Lower leg skin (tissue), 3 donors: ENCODE measurements around the gene SVBP.

Experiments used
- CTCF ChIP-seq, 3 donors: fragments of 450-650 bp; IDR thresholded peaks; one replicate each; pipeline ENCODE4 v1.5.1; 2016; ENCODE audit warnings: antibody characterized with exemption in 3 of 3, mild to moderate bottlenecking in 3 of 3, moderate library complexity in 2 of 3
- POLR2A ChIP-seq, 2 donors: fragments of 450-650 bp; IDR thresholded peaks; one replicate each; pipeline ENCODE4 v1.6.1; 2016 to 2017; ENCODE audit warnings: antibody characterized with exemption in 2 of 2, mild to moderate bottlenecking in 1 of 2, moderate library complexity in 1 of 2

DNA sequence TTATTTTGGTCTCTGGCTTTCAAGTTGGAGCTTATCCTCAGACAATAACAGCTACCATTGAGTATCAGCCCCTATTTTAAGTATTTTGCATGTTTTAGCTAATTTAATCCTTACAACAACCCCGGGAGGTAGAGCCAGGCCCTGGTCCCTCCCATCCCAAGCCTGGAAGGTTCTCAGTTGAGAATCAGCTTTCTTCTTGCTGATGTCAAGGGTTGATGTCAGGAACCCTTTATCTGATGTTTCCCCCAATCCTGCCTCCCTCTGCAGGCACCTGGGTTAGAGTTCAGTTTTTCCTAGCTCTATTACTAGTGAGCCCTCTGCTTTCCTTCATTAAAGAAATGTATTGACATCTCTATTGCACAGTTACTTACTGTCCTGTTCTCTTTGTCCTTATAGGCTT lies 3.6 kb upstream of the SVBP start:
- no peak for TF ChIP-seq CTCF (IDR thresholded peaks at IDR 0.05)
- no peak for TF ChIP-seq POLR2A (IDR thresholded peaks at IDR 0.05)
